ENCODE measurements around the gene ELAVL2. TPM values are rescaled to one million over a fixed set of nuclear protein-coding genes. Genes with fewer than 3 reads are reported as not detected.

ELAVL2 gene
- total RNA-seq, 1 donor from 2014 or later: 0.37 TPM

DNA sequence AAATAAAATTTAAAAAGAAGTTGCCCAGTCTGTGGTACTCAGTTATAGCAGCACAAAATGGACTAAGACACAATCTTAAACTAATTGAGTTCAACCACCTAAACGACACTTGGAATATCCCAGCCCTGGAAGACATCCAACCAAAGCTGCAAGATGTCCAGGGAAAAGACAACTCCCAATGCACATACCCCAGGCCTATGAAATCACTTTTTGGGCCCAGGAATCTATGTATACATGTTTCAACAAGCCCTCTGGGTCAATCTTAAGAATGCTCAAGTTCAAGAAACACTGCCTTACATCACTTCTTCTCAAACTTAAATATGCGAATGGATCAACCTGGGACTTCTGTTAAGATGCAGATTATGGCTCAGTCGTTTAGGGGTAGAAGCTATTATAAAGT lies 148.6 kb downstream of the ELAVL2 start:
- H3K36me3 Mint-ChIP-seq (ENCODE audit: low read depth): no peaks in the 10 kb centered on the region
- H3K4me3 Mint-ChIP-seq (ENCODE audit: unreplicated experiment): no peak overlapping the region
- no peaks in the 10 kb centered on the region for H3K27me3 Mint-ChIP-seq (ENCODE audit: low read depth)
- H3K4me1 Mint-ChIP-seq (ENCODE audit: low read depth): peaks cover 5% of the 10 kb centered on the region
- peaks cover 7% of the 10 kb centered on the region for H3K9me3 Mint-ChIP-seq (ENCODE audit: low read depth)
- H3K27ac Mint-ChIP-seq (ENCODE audit: unreplicated experiment): no peak overlapping the region
- DNase-seq (ENCODE audit: low spot score): no peak
- TF ChIP-seq CTCF (IDR thresholded peaks at IDR 0.05): no peak

DNA sequence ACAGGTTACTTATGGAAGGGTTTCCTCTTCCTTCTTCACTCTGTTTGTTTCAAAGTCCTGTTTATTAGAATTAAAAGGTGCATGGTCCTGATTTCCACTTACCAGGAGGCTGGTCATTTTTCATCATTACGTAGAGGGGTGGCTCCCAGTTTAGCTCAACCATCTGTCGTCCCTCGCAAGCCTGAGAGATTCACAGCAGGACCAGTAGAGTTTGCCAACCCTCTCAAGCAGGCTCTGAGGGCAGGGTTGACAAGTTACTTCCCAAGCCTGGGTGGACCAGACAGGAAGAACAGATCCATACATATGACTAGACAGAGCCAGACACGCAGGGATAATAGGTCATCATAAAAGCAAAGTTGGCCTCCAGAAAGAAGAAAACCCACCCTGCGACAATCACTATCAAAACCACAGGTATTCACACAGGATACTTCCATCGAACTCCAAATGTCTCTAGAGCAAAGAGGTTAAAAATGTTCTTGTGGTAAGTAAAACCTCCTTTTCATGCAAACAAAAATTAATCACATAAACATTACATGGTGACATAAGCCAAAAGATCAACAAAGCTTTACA lies 151.9 kb downstream of the ELAVL2 start:
- H3K4me3 Mint-ChIP-seq (ENCODE audit: unreplicated experiment): no peak overlapping the region
- peaks cover 7% of the 10 kb centered on the region for H3K9me3 Mint-ChIP-seq (ENCODE audit: low read depth)
- DNase-seq (ENCODE audit: low spot score): no peak
- H3K4me1 Mint-ChIP-seq (ENCODE audit: low read depth): no peaks in the 10 kb centered on the region
- H3K27ac Mint-ChIP-seq (ENCODE audit: unreplicated experiment): no peak overlapping the region
- TF ChIP-seq CTCF (IDR thresholded peaks at IDR 0.05): no peak
- no peaks in the 10 kb centered on the region for H3K36me3 Mint-ChIP-seq (ENCODE audit: low read depth)
- peaks cover 2% of the 10 kb centered on the region for H3K27me3 Mint-ChIP-seq (ENCODE audit: low read depth)

GRCh38 chr9:23672151-23672550 lies 153.9 kb downstream of the ELAVL2 start:
- no peak for DNase-seq (ENCODE audit: low spot score)
- peaks cover 2% of the 10 kb centered on the region for H3K27me3 Mint-ChIP-seq (ENCODE audit: low read depth)
- no peak overlapping the region for H3K27ac Mint-ChIP-seq (ENCODE audit: unreplicated experiment)
- no peak overlapping the region for H3K4me3 Mint-ChIP-seq (ENCODE audit: unreplicated experiment)
- peaks cover 12% of the 10 kb centered on the region for H3K9me3 Mint-ChIP-seq (ENCODE audit: low read depth)
- no peaks in the 10 kb centered on the region for H3K4me1 Mint-ChIP-seq (ENCODE audit: low read depth)
- TF ChIP-seq CTCF (IDR thresholded peaks at IDR 0.05): no peak
- H3K36me3 Mint-ChIP-seq (ENCODE audit: low read depth): no peaks in the 10 kb centered on the region

GRCh38 chr9:23669776-23670175 lies 156.3 kb downstream of the ELAVL2 start:
- Mint-ChIP-seq H3K27ac (ENCODE audit: unreplicated experiment) (no peak overlapping the region), H3K4me1 (ENCODE audit: low read depth) (no peaks in the 10 kb centered on the region), H3K36me3 (ENCODE audit: low read depth) (no peaks in the 10 kb centered on the region), H3K27me3 (ENCODE audit: low read depth) (peaks cover 2% of the 10 kb centered on the region), H3K4me3 (ENCODE audit: unreplicated experiment) (no peak overlapping the region), H3K9me3 (ENCODE audit: low read depth) (peaks cover 5% of the 10 kb centered on the region)
- TF ChIP-seq CTCF (IDR thresholded peaks at IDR 0.05): no peak
- DNase-seq (ENCODE audit: low spot score): no peak

DNA sequence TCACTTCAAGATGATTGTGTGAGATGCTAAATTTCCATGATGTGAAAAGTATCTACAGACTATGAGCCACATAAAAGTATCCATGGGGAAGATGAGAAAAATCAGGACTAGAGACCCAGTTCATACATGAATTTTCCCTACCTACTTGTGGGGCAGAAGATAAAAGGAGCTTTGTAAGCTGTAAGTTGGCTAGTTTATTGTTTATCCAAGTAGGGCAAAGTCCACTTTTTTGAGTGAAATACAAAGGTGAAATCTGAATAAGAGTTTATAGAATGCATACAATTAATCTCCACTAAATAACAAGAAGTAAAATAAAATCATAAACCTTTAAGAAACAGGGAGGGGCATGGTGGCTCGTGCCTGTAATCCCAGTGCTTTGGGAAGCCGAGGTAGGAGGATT lies 160.4 kb downstream of the ELAVL2 start:
- H3K4me3 Mint-ChIP-seq (ENCODE audit: unreplicated experiment): no peak overlapping the region
- peaks cover 4% of the 10 kb centered on the region for H3K4me1 Mint-ChIP-seq (ENCODE audit: low read depth)
- TF ChIP-seq CTCF (IDR thresholded peaks at IDR 0.05): no peak
- peaks cover 2% of the 10 kb centered on the region for H3K27me3 Mint-ChIP-seq (ENCODE audit: low read depth)
- no peaks in the 10 kb centered on the region for H3K36me3 Mint-ChIP-seq (ENCODE audit: low read depth)
- H3K9me3 Mint-ChIP-seq (ENCODE audit: low read depth): peaks cover 5% of the 10 kb centered on the region
- no peak for DNase-seq (ENCODE audit: low spot score)
- H3K27ac Mint-ChIP-seq (ENCODE audit: unreplicated experiment): no peak overlapping the region

Data from chondrocyte (in vitro differentiated cells).